GM19324 (cell line): Measurements from ENCODE around the gene DHX57.
"Not testable (repeated sequence)": the region's sequence is repeated elsewhere in the genome, so short reads cannot be mapped to it uniquely, and the experiment has no call there.

Experiments used
- ATAC-seq: cut with Tn5 transposase; IDR thresholded peaks from one replicate; pipeline ENCODE4 v1.9.1; 2021; ENCODE audit warnings: mild to moderate bottlenecking, moderate library complexity; ENCODE audit not compliant: unreplicated experiment, low FRiP score

DHX57 gene

GRCh38 chr2:38806015-38806732 is 69.6 kb downstream of the DHX57 start:
- no peak for ATAC-seq

DNA sequence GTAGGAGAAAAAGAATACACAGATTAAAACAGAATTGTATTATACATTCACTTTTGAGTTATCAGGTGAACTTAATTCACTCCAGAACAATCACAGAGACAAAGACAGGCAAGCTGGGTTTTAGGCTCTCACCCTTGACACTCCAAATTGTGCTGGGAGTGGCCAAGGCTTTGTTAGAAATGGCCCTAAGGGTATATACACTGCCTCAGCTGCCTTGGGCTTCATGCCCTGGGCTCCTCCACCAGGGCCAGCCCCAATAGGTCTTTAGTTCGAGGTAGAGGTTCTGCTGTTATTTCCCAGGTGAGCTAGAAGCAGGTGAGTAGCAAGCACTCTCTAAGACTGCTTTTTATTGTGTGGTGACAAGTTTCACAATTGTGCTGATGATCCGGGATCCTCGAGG is 77.8 kb downstream of the DHX57 start:
- ATAC-seq: no peak

DNA sequence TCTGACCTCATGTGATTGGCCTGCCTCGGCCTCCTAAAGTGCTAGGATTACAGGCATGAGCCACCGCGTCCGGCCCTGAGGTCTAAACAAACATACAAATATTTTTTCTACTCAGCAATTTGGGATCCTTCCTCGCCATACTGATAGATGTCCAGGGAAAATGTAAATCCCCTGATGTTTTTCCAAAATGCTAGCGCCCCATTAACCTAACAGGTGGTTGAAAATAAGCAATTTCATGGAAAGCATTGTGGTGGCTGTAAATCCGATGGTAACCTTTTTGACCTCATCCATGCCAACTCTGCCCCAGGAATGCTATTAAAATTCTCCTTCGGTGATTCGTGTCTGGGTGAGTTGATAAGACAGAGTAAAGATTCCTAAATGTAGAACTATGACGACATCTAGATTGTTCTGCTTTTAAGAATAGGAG is 78.5 kb downstream of the DHX57 start:
- ATAC-seq: no peak

DNA sequence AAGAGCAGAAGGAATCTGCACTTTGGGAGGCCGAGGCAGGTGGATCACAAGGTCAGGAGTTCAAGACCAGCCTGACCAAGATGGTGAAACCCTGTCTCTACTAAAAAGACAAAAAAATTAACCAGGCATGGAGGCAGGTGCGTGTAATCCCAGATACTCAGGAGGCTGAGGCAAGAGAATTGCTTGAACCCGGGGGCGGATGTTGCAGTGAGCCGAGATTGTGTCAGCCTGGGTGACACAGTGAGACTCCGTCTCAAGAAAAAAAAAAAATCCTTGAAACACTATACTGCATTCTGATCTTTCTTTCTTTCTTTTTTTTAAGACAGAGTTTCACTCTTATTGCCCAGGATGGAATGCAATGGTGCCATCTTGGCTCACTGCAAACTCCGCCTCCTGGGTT is 80.7 kb downstream of the DHX57 start:
- ATAC-seq: not testable (repeated sequence)

- ATAC-seq: no peak
Observed at GRCh38 chr2:38794235-38794946, 81.3 kb downstream of the DHX57 start.

- no peak for ATAC-seq
Observed at GRCh38 chr2:38793511-38793910, 82.2 kb downstream of the DHX57 start.

DNA sequence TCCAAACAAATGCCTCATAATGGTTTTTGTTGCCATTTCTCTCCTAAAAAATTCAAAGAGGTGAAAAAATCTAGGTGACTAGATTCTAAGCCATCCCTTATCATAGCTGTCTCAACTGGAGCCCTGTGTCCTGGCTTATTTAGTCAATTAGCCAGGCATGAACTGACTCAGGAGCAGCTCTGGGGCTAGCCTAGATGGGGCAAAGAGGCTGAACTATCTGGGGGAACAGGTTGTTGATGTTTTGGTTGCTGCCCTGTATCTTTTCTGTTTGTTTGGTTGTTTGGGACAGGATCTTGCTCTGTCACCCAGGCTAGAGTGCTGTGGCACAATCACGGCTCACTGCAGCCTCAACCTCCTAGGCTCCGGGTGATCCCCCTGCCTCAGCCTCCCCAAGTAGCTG is 83.0 kb downstream of the DHX57 start:
- ATAC-seq: no peak

DNA sequence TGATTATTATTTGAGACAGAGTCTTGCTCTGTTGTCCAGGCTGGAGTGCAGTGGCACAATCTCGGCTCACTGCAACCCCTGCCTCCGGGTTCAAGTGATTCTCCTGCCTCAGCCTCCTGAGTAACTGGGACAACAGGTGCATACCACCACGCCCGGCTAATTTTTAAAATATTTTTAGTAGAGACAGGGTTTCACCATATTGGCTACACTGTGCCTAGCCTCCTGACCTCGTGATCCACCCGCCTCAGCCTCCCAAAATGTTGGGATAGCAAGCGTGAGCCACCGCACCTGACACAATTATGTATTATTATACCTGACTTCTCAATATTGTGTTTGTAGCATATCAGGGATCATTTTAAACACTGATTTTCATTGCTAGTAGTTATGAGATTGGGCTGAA is 83.4 kb downstream of the DHX57 start:
- not testable (repeated sequence) for ATAC-seq

- no peak for ATAC-seq
Observed at GRCh38 chr2:38791744-38792143, 84.0 kb downstream of the DHX57 start.

DNA sequence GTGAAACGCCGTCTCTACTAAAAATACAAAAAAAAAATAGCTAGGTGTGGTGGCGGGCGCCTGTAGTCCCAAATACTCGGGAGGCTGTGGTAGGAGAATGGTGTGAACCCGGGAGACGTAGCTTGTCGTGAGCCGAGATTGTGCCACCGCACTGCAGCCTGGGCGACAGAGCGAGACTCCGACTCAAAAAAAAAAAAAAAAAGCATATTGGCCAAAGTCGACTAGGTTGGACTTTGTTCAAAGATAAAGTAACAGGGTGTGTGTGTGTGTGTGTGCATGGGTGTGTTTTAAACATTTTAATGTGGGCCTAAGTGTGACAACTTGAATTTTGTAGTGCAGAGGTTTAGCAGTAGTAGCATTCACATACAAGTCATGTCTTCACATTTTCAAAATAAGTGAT is 86.0 kb downstream of the DHX57 start:
- no peak for ATAC-seq

GRCh38 chr2:38788306-38788705 is 87.4 kb downstream of the DHX57 start:
- no peak for ATAC-seq

DNA sequence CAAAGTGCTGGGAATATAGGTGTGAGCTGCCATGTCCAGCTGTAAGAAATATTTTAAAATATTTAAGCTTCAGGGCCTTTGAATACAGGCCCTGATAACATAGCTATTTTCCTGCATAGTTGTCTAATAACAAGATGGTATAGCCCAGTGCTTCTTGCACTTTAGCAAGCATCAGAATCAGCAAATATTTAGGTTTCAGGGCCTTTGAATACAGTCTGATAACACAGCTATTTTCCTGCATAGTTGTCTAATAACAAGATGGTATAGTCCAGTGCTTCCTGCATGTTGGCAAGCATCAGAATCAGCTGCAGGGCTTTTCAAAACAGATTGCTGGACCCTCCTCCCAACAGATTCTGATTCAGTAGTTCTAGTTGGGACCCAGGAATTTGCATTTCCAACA is 92.1 kb downstream of the DHX57 start:
- ATAC-seq: no peak

GRCh38 chr2:38778687-38779082 is 97.0 kb downstream of the DHX57 start:
- no peak for ATAC-seq

DNA sequence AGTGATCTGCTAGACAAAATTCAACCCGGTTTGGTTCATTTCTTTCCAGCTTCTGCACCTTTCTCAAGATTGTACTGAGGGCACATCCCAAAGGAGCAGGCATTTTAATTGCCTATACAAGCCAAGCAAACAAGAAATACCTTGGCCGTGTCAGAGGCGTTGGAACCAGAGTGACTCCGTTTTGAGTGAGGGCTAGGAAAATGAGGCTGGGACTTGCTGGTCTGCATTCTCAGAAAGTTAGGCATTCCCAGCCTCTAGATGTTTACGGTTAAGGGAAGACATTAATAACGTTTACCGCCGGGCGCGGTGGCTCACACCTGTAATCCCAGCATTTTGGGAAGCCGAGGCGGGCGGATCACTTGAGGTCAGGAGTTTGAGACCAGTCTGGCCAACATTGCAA is 99.2 kb downstream of the DHX57 start:
- ATAC-seq: no peak

GRCh38 chr2:38775921-38776225 is 99.9 kb downstream of the DHX57 start:
- ATAC-seq: no peak

DNA sequence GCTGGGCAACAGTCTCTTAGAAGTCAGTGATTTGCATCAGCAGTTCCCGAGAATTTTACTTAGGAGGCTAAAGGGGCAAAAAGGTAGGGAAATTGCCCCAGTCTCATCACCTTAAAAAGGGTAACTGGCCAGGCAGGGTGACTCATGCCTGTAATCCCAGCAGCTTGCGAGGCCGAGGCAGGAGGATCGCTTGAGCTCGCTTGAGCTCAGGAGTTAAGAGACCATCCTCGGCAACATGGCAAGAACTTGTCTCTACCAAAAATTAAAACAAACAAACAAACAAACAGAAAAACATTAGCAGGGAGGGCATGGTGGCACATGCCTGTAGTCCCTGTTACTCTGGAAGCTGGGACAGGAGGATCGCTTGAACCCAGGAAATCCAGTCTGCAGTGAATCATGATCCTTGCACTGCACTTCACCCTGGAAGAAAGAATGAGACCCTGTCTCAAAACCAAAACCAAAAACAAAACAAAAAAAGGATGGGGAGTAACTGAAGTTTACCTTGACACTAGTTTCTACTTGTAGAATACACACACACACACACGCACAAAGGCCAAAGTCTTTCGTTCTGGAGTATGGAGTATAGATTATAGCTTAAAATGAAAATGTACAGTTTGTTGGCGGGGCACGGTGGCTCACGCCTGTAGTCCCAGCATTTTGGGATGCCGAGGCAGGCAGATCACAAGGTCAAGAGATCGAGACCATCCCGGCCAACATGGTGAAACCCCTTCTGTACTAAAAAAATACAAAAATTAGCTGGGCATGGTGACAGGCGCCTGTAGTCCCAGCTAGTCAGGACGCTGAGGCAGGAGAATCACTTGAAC is 100.4 kb downstream of the DHX57 start:
- ATAC-seq: no peak

GRCh38 chr2:38771632-38772031 is 104.1 kb downstream of the DHX57 start:
- no peak for ATAC-seq

- no peak for ATAC-seq
Observed at GRCh38 chr2:38765551-38765950, 110.2 kb downstream of the DHX57 start.

- ATAC-seq: no peak
Observed at GRCh38 chr2:38765149-38765548, 110.6 kb downstream of the DHX57 start.

GRCh38 chr2:38763728-38764127 is 112.0 kb downstream of the DHX57 start:
- ATAC-seq: no peak

GRCh38 chr2:38763228-38763627 is 112.5 kb downstream of the DHX57 start:
- no peak for ATAC-seq
